ENCODE measurements around the gene MED19.

MED19 gene

GRCh38 chr11:57658023-57658361 lies 54.0 kb downstream of the MED19 start:
- Histone ChIP-seq H3K27ac (peak overlapping the region; percentile 86 to 88), H3K4me3 (peak overlapping the region; percentile 60 to 65), H3K27me3 (no peaks in the 10 kb centered on the region), H3K9me3 (no peaks in the 10 kb centered on the region), H3K4me1 (peaks cover 0 to 25% (median 20%) of the 10 kb centered on the region in 4 donors), H3K36me3 (peaks cover 30 to 39% (median 36%) of the 10 kb centered on the region in 3 donors)
- no peak for TF ChIP-seq CTCF (IDR thresholded peaks at IDR 0.05)
- no peak for DNase-seq
- intact Hi-C loops (cut with DNase I; ENCODE audit: low total_unique reads) = no loop called here

- peak within 1 kb of the TSS; percentile 60 to 65 for H3K4me3 ChIP-seq
- DNase-seq = peak; percentile 100
- H3K27me3 ChIP-seq = no peaks in the 10 kb centered on the region
- no peak for TF ChIP-seq CTCF (IDR thresholded peaks at IDR 0.05)
- H3K9me3 ChIP-seq = no peaks in the 10 kb centered on the region
- peak within 1 kb of the TSS; percentile 86 to 88 for H3K27ac ChIP-seq
- H3K36me3 ChIP-seq = peaks cover 30 to 34% (median 33%) of the 10 kb centered on the region in 3 donors
- intact Hi-C loops (cut with DNase I; ENCODE audit: low total_unique reads) = no loop called here
- H3K4me1 ChIP-seq = peaks cover 0 to 25% (median 20%) of the 10 kb centered on the region in 4 donors
Measured at GRCh38 chr11:57657194-57658022, 54.6 kb downstream of the MED19 start, which contains the start of gene CLP1. Gene CLP1 (plus strand): TSS chr11:57657762. CDS start chr11:57659477, 1,715 bp downstream.

GRCh38 chr11:57656885-57657193 lies 55.2 kb downstream of the MED19 start:
- Histone ChIP-seq H3K27ac (peak overlapping the region; percentile 86 to 88), H3K4me1 (peaks cover 0 to 25% (median 20%) of the 10 kb centered on the region in 4 donors), H3K36me3 (peaks cover 26 to 28% (median 28%) of the 10 kb centered on the region in 3 donors), H3K4me3 (peak overlapping the region; percentile 60 to 65), H3K9me3 (no peaks in the 10 kb centered on the region), H3K27me3 (no peaks in the 10 kb centered on the region)
- TF ChIP-seq CTCF (IDR thresholded peaks at IDR 0.05) = no peak
- no peak for DNase-seq
- intact Hi-C loops (cut with DNase I; ENCODE audit: low total_unique reads) = no loop called here
